ENCODE results near the gene TRPV6.

The TRPV6 gene

DNA sequence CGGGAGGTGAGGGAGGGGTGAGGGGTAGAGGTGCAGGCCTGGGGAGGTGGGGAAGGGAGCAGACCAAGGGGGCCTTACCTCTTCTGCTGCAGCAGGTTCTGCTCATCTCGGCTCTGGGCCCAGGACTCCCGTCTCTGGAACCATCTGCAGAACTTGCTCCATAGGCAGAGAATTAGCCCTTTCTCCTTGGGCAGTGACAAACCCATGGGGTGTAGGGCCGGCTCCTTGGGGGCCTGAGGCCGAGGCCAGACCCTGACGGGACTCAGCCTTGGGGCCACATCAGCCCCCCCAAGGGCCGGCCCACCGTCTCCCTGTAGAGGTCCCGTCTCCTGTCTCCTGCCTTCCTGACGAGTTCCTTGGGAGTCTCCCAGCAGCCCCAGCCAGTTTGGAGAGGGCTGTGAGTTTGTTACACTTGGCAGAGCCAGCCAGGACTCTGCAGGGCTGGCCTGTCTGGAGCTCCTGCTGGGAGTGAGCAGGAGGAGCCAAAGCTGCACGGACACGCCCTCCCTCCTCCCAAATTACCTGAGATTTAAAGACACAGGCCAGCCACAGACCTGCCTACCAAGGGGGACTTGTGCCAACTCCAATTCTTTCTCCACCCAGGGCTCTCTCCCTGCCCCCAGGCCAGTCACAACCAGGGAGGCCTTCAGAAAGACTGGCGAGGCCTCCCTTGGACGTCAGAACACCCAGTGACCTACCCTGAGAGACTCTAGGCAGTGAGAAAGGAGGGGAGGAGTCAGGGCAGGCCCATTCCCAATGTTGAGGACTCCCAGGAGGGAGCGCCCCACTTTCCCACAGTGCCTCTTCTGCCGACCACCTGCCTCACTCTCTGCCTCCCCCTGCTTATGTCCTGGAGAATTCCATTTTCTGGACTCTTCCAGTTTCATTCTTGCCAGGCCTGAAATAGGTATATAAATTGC, at the start of gene TRPV6:
TSS of gene TRPV6 (minus strand) at position 435 of the 920 bp plus-strand sequence.
- no peak for DNase-seq

DNA sequence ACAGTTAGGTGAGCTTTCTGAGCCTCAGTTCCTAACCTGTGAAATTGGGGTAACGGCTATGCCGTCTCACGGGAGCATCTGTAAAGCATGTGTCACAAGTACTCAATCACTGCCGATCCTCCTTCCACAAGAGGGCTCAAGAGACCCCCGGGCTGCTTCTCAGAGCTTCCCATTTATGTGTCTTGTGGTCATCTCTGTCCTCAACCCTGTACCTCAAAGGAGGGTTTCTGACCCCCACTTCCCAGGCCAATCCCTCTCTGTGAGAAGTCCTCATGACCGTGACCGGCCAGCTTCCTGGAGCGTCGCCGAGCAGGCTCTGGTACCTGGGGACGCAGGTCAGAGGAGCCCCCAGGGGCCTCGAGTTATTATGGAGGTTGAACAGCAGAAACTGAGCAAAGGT, 48.5 kb upstream of the TRPV6 start:
- DNase-seq, result no peak

DNA sequence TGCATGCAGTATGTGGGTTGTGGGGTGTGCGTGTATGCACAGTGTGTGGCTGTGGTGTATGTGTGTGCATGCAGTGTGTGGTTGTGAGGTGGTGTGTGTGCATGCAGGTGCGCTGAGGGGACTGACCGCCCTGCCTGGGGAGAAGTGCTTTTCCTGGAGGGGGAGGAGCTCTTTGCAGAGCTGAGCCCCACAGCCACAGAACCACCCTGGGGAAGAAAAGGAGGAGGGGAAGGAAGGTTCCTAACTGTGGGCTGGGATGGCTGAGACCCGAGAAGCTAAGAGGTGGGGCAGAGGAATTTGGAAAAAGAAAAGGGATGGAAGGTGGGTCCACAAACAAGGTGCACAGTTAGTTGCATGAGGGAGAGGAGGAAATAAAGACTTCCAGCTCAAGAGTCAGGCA, 48.1 kb upstream of the TRPV6 start, which contains the start of gene TRPV5:
TSS of gene TRPV5 (minus strand) at position 123 of the 400 bp plus-strand sequence. CDS start 287 bp downstream, outside the sequence.
- DNase-seq, result no peak

DNA sequence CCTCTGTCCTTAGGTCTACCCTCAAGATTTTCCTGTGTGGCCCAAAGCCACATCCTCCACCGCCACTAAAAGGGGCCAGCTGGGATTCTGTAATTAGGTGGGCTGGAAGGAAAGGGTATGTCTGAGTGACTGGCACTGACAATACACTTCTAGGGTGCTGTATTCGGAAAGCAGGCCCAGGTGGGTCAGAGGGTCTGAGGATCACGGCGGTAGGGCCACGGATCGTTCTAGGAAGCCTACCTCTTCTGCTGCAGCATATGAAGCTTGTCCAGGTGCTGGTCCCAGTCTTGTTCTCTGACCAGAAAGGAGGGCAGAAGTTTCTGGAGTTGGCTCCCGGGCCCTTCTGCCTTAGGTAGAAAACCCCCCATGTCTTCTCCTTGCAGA, 47.5 kb upstream of the TRPV6 start:
- no peak for DNase-seq

DNA sequence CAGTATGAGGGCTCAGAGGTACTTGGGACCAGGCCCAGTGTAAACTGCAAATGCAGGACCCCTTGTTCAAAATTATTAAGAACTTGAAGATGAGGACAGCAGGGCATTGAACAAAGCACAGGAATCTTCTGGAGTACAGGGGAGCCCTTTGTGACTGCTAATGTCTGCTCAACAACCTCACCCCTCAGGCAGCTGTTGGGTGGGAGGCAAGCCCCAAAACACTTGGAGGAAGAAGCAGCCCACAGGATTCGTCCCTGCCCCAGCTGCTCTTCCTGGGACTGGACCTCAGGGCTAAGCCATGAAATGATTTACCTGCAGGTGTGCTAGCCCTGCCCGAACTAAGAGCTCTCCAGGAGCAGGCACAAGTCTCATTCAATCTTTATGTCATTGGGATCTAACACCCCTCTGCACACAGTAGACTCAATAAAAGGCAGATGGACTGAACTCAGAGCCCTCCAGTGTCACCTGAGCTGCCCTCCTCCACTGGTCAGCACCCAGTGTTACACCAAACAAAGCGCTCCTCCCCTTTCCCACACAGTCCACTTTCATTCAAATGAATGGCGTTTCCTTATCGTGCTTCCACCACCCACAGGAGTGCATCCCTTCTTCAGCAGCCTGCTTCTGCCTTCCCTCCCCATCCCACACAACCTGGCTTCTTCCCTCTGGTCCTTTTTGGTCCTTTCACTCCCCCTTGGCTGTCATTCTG, 47.0 kb upstream of the TRPV6 start:
- DNase-seq, result no peak

DNA sequence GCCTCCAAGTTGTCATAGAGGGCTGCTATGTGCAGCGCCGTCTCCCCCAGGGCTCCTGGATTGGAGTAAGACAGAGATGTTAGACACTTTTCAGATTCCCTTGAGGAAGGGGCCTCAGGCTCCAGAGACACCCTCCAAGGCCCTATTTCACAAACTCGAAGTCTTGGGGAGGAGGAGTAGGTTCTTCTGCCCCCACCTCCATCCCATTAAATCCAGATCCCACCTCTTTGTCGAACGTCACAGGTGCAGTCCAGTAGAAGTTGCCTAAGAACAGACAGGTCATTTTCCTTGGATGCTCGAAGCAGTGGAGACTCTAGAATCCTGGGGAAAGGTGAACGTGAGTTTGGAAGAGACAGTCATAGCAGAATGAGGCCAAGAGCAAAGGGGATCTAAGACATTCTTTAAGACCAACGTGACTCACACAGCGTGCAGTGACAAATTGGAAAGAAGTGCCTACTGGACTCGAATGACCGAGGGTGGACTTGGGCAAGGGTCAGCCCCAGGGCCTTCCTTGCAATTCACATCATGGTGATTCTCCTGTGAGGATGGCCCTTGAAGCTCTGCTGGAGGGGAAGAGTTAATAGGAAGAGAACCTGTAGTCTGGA, 44.7 kb upstream of the TRPV6 start:
- no peak for DNase-seq

DNA sequence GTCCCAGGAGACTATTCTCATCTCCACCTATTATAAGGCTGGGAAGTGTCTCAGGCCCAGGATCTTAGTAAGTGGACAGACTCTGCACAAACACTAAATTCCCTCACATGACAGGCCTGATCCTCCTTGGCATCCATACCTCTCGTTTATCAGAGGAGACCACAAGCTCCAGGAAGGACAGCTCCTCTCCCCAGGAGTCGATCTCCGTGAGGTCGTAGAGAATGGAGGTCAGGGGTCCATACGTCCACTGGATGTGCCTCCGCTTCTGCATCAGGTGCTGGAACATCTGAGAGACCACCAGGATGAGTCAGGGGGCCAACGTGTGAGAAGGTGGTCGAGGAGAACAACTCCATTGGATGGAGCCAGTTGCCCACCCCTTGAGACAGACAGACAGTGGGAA, 42.4 kb upstream of the TRPV6 start:
- no peak for DNase-seq

DNA sequence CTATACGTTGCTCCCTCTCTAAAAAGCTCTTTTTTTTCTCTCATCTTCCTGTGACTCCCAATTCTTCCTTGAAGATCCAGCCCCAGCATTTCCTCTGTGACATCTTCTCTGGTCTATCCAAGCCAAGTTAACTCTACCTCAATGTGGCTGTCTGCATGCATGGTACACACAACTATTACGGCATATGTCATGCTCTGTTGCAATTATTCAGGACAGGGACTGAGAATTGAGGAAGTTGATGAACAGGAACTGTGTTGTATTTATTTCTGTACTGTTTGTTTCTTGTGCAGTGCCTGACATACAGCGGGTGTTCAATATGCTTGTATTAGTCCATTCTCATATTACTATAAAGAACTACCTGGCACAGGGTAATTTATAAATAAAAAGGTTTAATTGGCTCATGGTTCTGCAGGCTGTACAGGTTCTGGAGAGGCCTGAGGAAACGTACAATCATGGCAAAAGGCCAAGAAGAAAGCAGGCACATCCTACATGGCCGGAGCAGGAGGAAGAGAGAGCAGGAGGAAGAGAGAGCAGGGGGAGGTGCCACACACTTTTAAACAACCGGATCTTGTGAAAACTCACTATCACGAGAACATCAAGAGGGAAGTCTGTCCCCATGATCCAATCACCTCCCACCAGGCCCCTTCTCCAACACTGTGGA, 41.7 kb upstream of the TRPV6 start:
- DNase-seq, result no peak

DNA sequence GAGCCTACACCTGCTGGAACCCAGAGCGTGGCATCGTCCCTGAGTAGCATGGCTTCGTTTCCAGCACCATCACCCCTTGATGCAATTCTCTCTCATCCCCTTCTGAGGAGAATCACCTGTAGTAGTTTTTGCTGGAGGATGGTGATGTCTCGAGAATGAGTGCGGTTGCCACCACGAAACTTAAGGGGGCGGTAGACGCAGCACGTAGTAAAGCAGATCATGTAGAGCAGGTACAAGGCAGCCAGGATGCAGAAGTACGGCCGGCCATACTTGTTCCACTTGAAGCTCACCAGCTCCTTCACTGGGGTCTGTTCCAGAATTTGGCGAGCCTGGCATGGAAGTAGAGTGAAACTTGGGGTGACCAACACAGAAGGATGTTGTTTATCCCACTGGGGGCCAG, 39.9 kb upstream of the TRPV6 start:
- DNase-seq, result no peak

DNA sequence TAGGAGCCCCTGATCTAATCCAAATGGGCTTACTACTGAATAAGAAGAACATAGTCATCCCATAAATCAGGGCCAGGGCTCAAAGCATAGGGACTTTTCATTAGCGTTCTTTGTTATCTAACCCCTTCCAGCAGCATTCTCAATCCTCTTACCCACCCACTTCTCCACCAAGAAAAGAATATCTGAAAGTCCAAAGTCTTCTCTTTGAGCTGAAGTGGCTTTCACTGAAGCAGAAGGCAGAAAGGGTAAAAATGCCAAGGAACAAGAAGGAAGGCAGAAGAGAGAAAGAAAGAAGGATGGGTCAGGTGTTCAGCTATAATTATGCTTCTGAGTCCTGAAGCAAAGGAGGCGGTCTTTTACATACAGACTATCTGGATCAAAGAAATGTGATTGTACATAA, 37.8 kb upstream of the TRPV6 start:
- no peak for DNase-seq

DNA sequence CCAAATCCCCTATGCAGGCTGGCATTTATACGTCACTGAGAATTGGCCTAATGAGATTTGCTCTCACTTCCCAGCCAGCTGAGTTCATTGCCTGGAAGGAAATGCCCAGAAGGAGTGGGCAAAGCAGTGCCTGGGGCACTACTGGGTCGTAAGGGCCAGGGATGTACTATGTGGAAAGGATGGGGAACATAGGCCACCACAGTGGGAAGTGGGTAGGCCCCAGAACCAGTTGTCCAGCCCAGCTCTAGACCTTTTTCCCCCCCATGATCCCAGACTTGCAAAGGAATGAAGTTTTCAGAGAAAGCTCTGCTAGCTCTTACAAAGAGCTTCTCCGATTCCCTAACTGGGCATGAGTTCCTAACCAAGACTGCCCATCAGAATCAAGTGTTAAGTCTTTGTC, 34.1 kb upstream of the TRPV6 start:
- DNase-seq, result no peak

DNA sequence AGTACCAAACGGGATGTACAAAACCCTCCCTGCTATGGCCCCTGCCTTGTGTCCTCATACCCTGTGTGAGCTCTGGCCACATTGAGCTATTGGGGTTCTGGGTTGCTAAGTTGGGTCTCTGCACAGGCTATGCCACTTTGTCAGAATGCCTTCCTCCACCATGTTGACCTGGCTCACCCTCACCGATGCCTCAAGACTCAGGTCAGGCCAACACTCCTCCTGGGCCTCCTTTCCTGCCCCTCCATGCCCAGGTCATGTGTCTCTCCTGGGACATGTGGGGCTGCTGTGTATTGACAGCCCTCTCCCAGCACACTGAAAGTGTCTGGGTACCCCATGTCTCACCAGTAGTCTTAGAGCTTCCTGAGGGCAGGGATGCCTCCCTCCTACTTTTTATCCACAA, 33.4 kb upstream of the TRPV6 start:
- DNase-seq, result no peak

DNA sequence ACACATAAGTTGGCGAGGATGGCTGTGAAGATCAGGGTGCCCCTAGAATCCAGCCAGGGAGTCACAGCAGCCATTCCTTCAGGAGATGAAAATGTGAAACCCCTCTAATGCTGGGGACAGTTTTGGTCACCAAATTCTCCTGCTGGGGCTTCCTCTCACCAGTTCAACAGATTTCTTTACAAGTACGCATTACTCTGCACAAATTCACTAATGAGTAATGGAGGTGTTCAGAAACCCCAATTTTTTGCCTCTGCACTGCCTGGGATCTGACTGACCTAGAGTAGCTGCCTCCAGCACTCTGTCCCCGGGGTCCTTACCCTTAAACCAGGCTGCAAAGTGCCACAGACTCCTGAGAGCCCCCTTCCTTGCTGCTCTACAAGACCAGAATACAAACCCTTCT, 31.9 kb upstream of the TRPV6 start:
- no peak for DNase-seq

DNA sequence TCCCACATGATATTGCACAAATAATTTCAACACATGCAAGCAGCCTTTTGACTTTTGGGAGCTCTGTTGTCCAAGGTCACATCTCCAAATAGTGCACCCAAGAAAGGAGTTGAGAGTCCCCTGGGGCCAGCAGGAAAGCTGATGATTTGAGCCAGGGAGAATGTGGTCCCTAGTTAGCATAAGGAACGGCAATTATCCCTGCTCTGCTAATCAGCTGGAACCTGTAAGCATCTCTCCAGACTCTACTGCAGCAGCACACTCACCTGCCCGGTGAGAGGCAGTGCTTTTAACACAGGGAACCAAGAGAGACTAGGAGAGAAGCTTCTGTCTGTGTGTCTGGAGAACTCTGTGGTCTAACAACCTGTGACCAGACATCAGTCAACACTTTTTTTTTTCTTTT, 31.0 kb upstream of the TRPV6 start:
- DNase-seq, result no peak

DNA sequence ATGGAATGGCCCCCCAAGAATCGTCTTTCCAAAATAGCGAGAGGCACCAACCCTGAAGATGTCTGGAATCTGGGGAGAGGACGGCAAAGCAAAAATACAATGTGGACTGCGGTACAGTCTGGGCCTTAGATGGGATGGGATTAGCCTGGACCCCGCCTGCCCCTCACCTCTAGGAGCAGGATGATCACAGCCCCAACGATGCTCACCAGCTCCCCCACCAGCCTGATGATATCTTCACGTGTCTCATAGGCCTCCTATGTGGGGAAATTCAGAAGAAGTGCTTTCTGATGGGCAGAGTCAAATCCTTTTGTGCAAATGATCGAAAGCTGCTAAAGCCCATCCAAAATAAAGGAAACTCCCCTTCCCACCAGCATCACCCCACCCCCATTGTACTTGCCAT, 29.8 kb upstream of the TRPV6 start:
- no peak for DNase-seq

DNA sequence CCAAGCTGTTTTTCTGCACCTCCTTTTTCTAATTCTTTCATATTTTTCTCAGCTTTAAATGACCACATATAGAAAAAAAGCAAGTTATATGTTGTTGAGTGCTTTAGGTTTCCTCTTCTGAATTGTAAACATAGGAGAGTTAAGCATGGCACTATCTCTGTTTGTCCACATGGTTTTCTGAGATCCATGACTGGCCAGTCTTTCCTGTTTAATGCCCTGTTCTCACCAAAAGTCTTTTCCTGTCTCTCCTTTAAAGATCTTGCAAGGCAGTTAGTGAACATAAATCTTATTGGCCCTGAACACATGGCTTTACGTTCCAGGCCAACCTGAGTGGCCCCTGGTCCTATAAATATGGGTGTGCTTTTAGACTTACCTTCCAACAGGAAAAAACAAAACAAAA, 28.6 kb upstream of the TRPV6 start:
- no peak for DNase-seq

DNA sequence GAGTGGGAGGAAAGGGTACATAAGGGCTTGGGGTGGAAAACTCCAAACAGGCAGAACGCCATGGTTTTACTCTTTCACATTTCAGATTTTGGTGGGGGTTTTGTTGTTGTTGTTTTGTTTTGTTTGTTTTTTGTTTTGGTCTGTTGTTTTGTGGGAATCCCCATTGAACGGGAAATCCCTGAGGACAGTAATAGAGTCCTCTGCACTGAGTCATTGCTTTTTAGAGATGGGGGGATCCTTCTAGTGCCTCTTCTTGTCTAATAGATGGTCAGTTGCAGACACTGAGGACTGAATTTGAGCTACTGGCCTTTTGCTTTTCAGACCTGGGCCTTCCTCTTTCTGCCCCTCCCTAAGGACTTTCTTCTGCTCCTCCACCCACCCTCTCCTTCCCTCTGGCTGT, 28.0 kb upstream of the TRPV6 start:
- no peak for DNase-seq

DNA sequence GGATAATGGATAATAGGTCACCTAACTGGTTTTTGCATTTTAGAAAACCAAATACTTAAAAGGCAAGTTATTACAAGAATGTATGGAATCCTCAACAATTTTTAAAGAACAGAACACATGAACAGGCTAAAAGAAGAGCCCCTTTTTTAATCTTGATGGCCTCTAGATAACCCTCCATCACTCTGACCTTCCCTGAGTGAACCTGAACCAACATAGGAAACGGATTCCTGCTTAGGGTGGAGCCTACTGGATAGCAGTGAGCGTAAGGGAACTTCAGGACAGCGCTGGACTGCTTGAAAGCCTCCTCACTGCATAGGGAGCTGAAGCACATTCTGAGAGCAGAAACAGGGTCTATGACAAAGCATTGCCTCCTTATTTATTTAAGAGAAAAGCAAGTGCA, 27.5 kb upstream of the TRPV6 start:
- no peak for DNase-seq

DNA sequence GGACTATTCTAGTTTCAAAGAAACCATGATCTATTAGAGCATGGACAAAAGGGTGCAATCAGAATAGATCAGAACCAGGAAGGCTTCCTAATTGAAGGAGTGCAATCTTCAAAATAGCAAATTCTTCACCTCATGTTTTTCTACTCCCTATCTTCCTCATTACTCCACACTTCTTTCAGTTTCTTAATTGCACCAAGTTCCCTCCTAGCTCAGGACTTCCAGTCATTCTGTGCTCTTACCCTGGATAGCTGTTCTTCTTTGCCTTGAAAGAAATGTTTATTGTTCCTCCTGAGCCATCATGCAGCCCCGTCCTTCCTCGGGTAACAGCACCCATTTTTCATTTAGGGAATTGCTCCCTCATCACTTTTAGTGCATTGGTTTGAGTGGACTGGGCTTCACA, 24.9 kb upstream of the TRPV6 start:
- DNase-seq, result no peak

DNA sequence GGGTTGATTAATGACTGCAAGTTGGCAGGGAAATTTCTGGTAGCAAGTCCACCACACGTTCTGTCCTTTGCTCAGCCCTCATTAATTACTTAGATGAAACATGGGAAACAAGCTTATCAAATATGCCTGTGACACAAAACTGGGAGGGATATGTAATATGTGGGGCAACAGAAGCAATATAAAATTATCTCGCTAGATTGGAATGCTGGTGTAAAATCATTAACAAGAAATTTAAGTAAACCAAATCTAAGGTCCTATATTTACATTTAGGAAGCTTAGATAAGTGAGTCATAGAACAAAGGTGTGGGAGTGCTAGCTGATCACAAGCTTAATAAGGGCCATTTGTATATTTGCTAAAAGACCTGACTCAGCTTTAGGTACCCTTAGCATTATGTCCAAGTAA, 24.5 kb upstream of the TRPV6 start:
- DNase-seq, result no peak

DNA sequence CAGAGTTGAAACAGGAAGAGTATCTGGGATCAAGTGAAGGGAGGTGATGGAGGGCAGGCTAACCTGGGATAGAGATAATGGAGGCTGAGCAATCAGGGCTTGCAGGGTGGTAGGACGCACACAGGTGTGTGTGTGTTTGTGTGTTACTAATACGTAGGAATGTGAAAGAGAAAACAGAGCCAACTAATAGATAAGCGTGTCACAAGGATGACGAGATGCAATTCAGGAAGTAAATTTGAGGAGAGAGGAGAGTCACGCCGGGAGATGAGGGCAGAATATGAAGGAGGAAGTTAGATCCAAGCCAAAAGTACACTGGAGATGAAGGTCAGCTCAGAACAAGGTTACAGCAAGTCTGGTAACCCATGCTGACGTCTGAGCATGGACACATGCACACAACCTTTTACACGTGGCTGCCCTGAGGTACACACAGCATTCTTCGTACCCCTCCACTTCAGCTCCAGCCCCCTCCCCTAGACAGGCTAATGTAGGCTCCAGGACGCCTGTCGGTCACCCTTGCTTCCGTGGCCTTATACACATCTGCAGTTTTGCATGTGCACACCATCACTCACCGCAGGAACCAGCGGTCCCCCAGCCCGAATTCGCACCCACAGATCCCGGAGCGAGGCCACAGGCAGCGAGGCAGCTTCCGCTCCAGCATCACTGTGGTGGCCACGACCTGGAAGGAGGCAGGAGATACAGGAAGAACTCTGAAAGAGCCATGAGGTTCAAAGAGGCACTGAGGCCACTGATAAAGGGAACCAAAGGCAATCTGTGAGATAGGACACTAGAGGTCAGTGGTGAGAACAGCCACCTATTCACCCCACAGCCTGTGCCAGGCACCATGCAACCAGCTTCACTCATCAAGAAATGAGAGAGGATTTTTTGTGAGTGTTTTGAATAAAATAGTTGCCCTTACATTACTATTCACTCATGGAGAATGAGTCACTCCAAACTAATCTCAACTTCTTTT, 23.7 kb upstream of the TRPV6 start:
- no peak for DNase-seq

DNA sequence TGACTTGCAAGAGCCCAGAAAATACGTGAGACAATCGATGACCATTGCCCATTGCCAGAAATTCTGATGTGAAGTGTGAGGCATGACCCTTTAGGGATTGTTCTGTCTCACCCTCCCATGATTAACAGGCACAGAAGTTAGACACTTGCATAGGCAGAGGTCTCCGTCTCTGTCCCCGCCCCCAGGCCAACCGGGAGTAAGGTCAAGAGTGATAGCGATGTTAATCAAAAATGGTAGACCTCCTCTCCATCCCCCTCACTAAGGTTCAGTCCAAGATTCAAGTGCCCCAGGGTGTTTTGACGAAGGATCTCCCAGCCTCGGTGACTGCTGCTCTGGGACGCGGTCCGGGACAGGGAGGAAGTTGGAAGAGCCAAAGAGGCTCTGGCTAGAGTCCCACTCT, 22.7 kb upstream of the TRPV6 start:
- DNase-seq, result no peak

Data from amniotic stem cell (primary cell).